NB4 (cell line): Measurements from ENCODE around the gene LRMDA.

Experiments used
- DNase-seq: peaks from one replicate; pipeline ENCODE4 v3.0.0; 2010; ENCODE audit warnings: low read depth
- H3K4me3 ChIP-seq: one replicate; pipeline ENCODE4 v1.5.1; 2011; ENCODE audit warnings: mild to moderate bottlenecking, low read depth, low read length, moderate library complexity
- CTCF ChIP-seq: IDR thresholded peaks from one replicate; pipeline ENCODE4 v1.5.1; 2012; ENCODE audit warnings: low read depth, low read length
- MAX ChIP-seq: IDR thresholded peaks from 2 replicates; pipeline ENCODE4 v1.6.1; 2011; ENCODE audit warnings: low read depth, low read length
- MYC ChIP-seq: IDR thresholded peaks from 2 replicates; pipeline ENCODE4 v1.6.1; 2011; ENCODE audit warnings: low read depth, low read length
- POLR2A ChIP-seq: IDR thresholded peaks from 2 replicates; pipeline ENCODE4 v1.6.1; 2011; ENCODE audit warnings: mild to moderate bottlenecking; ENCODE audit not compliant: insufficient read length; ENCODE audit errors: extremely low read depth

LRMDA gene

GRCh38 chr10:76296957-76297356, 865.5 kb downstream of the LRMDA start:
- DNase-seq: no peak
- TF ChIP-seq MYC (no peak), POLR2A (no peak), CTCF (no peak), MAX (no peak)
- no peak overlapping the region for H3K4me3 ChIP-seq

- H3K4me3 ChIP-seq: no peak overlapping the region
- TF ChIP-seq MAX (no peak), MYC (no peak), CTCF (no peak), POLR2A (no peak)
Measured at GRCh38 chr10:76297358-76297757, 865.9 kb downstream of the LRMDA start.

GRCh38 chr10:76297780-76298281, 866.4 kb downstream of the LRMDA start:
- TF ChIP-seq POLR2A (no peak), CTCF (no peak), MYC (no peak), MAX (no peak)
- no peak overlapping the region for H3K4me3 ChIP-seq
- DNase-seq: no peak

More at GRCh38 chr10:76297358-76297757, 865.9 kb downstream of the LRMDA start:
- DNase-seq: no peak

- DNase-seq: no peak
- TF ChIP-seq MAX: no peak
- no peak for TF ChIP-seq MYC
- no peak for TF ChIP-seq CTCF
- TF ChIP-seq POLR2A: no peak
Measured at GRCh38 chr10:76298329-76298728, 866.9 kb downstream of the LRMDA start.

GRCh38 chr10:76299501-76299900, 868.1 kb downstream of the LRMDA start:
- DNase-seq: no peak
- no peak for TF ChIP-seq CTCF
- no peak for TF ChIP-seq MAX
- no peak for TF ChIP-seq MYC
- no peak for TF ChIP-seq POLR2A
- H3K4me3 ChIP-seq: no peak overlapping the region

More at GRCh38 chr10:76298329-76298728, 866.9 kb downstream of the LRMDA start:
- no peak overlapping the region for H3K4me3 ChIP-seq

GRCh38 chr10:76301211-76301610, 869.8 kb downstream of the LRMDA start:
- DNase-seq: no peak
- TF ChIP-seq POLR2A: no peak
- no peak for TF ChIP-seq MYC
- no peak for TF ChIP-seq CTCF
- no peak for TF ChIP-seq MAX
- H3K4me3 ChIP-seq: no peak overlapping the region
